Astrocyte (in vitro differentiated cells and primary cell): ENCODE results near the gene ALKBH3. TPM values are rescaled to one million over a fixed set of nuclear protein-coding genes. Genes with fewer than 3 reads are reported as not detected.

Experiments
- DNase-seq: peaks from one replicate; pipeline ENCODE4 v3.0.0-alpha.2; 2010; ENCODE audit warnings: low read depth
- FAIRE-seq: peaks from 2 replicates; lab custom pipeline; 2011; peaks lifted over from hg19 to GRCh38; lab: Jason Lieb, UNC
- H2AFZ ChIP-seq: 2 replicates; pipeline ENCODE4 v1.6.0; 2012; ENCODE audit warnings: low read depth, low read length, inconsistent platforms
- H3K27ac ChIP-seq: 2 replicates; pipeline ENCODE4 v1.5.1; 2011; ENCODE audit warnings: low read depth, low read length, inconsistent platforms
- H3K27me3 ChIP-seq: 2 replicates; pipeline ENCODE4 v1.6.0; 2011; ENCODE audit warnings: low read length, inconsistent platforms; ENCODE audit not compliant: insufficient read depth
- H3K36me3 ChIP-seq: 2 replicates; pipeline ENCODE4 v1.5.1; 2011; ENCODE audit warnings: low read length, inconsistent platforms; ENCODE audit not compliant: insufficient read depth
- H3K4me1 ChIP-seq: 2 replicates; pipeline ENCODE4 v1.5.1; 2011; ENCODE audit warnings: low read length, inconsistent platforms; ENCODE audit not compliant: insufficient read depth
- H3K4me2 ChIP-seq: 2 replicates; pipeline ENCODE4 v1.6.0; 2012; ENCODE audit warnings: low read length, inconsistent platforms
- H3K4me3 ChIP-seq: 2 replicates; pipeline ENCODE4 v1.5.1; 2011; ENCODE audit warnings: low read depth, mild to moderate bottlenecking, low read length, inconsistent platforms; ENCODE audit not compliant: insufficient read depth
- H3K79me2 ChIP-seq: 2 replicates; pipeline ENCODE4 v1.6.0; 2012; ENCODE audit warnings: mild to moderate bottlenecking, low read length, inconsistent platforms; ENCODE audit not compliant: insufficient read depth
- H3K9ac ChIP-seq: 2 replicates; pipeline ENCODE4 v1.6.0; 2012; ENCODE audit warnings: mild to moderate bottlenecking, low read length, inconsistent platforms
- H3K9me3 ChIP-seq: 2 replicates; pipeline ENCODE4 v1.5.1; 2012; ENCODE audit warnings: low read depth, mild to moderate bottlenecking, low read length, inconsistent platforms; ENCODE audit not compliant: insufficient read depth
- H4K20me1 ChIP-seq: 2 replicates; pipeline ENCODE4 v1.6.0; 2012; ENCODE audit warnings: low read length, inconsistent platforms; ENCODE audit not compliant: insufficient read depth
- H3K27ac Mint-ChIP-seq: one replicate; pipeline ENCODE4 v1.8.0; 2021; ENCODE audit warnings: mild to moderate bottlenecking, mixed read lengths; ENCODE audit not compliant: unreplicated experiment
- H3K27me3 Mint-ChIP-seq: one replicate; pipeline ENCODE4 v1.8.0; 2021; ENCODE audit warnings: low read depth, mixed read lengths; ENCODE audit not compliant: unreplicated experiment
- H3K36me3 Mint-ChIP-seq: one replicate; pipeline ENCODE4 v1.8.0; 2021; ENCODE audit warnings: low read depth, mixed read lengths; ENCODE audit not compliant: unreplicated experiment
- H3K4me1 Mint-ChIP-seq: one replicate; pipeline ENCODE4 v1.8.0; 2021; ENCODE audit warnings: low read depth, mixed read lengths; ENCODE audit not compliant: unreplicated experiment
- H3K4me3 Mint-ChIP-seq: one replicate; pipeline ENCODE4 v1.8.0; 2021; ENCODE audit warnings: mild to moderate bottlenecking, moderate library complexity, mixed read lengths; ENCODE audit not compliant: unreplicated experiment
- H3K9me3 Mint-ChIP-seq: one replicate; pipeline ENCODE4 v1.8.0; 2021; ENCODE audit warnings: mild to moderate bottlenecking, mixed read lengths; ENCODE audit not compliant: unreplicated experiment
- EZH2 ChIP-seq: IDR thresholded peaks from 2 replicates; pipeline ENCODE4 v1.6.1; 2012; ENCODE audit warnings: mild to moderate bottlenecking, low read length, inconsistent platforms; ENCODE audit not compliant: insufficient read depth
- total RNA-seq: library from RNA; stranded (reverse); gene quantifications from 2 replicates; pipeline ENCODE4 v1.2.1, GENCODE V29; 2021
- TF ChIP-seq, protein P1 (sequence below): IDR thresholded peaks from 2 replicates; pipeline ENCODE4 v1.5.1; 2011; ENCODE audit warnings: low read depth, mild to moderate bottlenecking, inconsistent platforms, low read length, moderate library complexity; ENCODE audit not compliant: insufficient read depth

ALKBH3 gene
- total RNA-seq, 1 donor from 2014 or later, result 30.5 TPM

DNA sequence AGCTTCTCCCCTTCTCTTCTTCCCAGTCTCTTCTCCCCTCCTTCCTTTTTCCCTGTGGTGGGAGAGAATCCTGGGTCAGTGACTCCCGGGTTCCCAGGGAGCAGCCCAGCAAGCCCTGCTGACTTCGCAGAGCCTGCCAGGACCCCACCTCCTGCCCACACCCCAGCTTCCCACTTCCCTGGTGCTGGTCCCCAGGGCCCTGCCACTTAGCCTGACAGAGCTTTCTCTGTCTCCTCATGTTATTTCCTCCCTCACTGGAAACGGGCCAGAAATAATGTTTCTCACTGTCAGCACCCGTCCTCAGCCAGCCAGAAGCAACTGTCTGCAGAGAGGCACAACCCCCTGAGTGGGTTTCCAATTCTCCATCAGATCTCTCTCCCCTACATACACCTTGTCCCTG lies 88.9 kb downstream of the ALKBH3 start:
- no peak overlapping the region for H3K9ac ChIP-seq
- Mint-ChIP-seq H3K9me3 (peaks cover 8% of the 10 kb centered on the region), H3K36me3 (peaks cover 2% of the 10 kb centered on the region), H3K4me3 (no peak overlapping the region), H3K27ac (peak overlapping the region; percentile 5), H3K27me3 (peaks cover 2% of the 10 kb centered on the region), H3K4me1 (peaks cover 11% of the 10 kb centered on the region)
- peak overlapping the region; percentile 26 for H2AFZ ChIP-seq
- H3K4me2 ChIP-seq, result no peak overlapping the region
- H3K4me1 ChIP-seq, result no peaks in the 10 kb centered on the region
- no peak overlapping the region for H3K4me3 ChIP-seq
- no peaks in the 10 kb centered on the region for H3K36me3 ChIP-seq
- H3K79me2 ChIP-seq, result no peaks in the 10 kb centered on the region
- H3K27ac ChIP-seq, result no peak overlapping the region
- TF ChIP-seq EZH2, result no peak
- TF ChIP-seq, protein P1, sequence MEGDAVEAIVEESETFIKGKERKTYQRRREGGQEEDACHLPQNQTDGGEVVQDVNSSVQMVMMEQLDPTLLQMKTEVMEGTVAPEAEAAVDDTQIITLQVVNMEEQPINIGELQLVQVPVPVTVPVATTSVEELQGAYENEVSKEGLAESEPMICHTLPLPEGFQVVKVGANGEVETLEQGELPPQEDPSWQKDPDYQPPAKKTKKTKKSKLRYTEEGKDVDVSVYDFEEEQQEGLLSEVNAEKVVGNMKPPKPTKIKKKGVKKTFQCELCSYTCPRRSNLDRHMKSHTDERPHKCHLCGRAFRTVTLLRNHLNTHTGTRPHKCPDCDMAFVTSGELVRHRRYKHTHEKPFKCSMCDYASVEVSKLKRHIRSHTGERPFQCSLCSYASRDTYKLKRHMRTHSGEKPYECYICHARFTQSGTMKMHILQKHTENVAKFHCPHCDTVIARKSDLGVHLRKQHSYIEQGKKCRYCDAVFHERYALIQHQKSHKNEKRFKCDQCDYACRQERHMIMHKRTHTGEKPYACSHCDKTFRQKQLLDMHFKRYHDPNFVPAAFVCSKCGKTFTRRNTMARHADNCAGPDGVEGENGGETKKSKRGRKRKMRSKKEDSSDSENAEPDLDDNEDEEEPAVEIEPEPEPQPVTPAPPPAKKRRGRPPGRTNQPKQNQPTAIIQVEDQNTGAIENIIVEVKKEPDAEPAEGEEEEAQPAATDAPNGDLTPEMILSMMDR, result no peak
- peaks cover 2% of the 10 kb centered on the region for H3K9me3 ChIP-seq
- FAIRE-seq (no peak), DNase-seq (no peak)
- no peaks in the 10 kb centered on the region for H3K27me3 ChIP-seq
- H4K20me1 ChIP-seq, result no peaks in the 10 kb centered on the region

Other genes with a start within 250 kb of the ALKBH3 start
- 127 and 132 TPM in 2 replicates for gene HSD17B12, start 200.1 kb upstream of the ALKBH3 start, total RNA-seq
- 1.8 and 3.1 TPM in 2 replicates for gene C11orf96, start 61.8 kb downstream of the ALKBH3 start, total RNA-seq
- gene ACCSL, start 167.2 kb downstream of the ALKBH3 start, total RNA-seq, result not detected in 2 replicates
- gene ACCS, start 185.4 kb downstream of the ALKBH3 start, total RNA-seq, result 20.4 and 21.3 TPM in 2 replicates
- 67.4 and 67.7 TPM in 2 replicates for gene EXT2, start 214.8 kb downstream of the ALKBH3 start, total RNA-seq